HG02798 (cell line): ENCODE measurements around the gene PLCH1.

Experiments used
- ATAC-seq: cut with Tn5 transposase; IDR thresholded peaks from one replicate; pipeline ENCODE4 v1.9.1; 2021; ENCODE audit warnings: mild to moderate bottlenecking; ENCODE audit not compliant: unreplicated experiment, poor library complexity

PLCH1 gene

GRCh38 chr3:155495387-155495786 lies 249.5 kb downstream of the PLCH1 start:
- ATAC-seq: peak; percentile 77

GRCh38 chr3:155494332-155494731 lies 250.5 kb downstream of the PLCH1 start:
- ATAC-seq: peak; percentile 43

GRCh38 chr3:155492841-155493240 lies 252.0 kb downstream of the PLCH1 start:
- ATAC-seq: no peak

- ATAC-seq: no peak
Measured at GRCh38 chr3:155491696-155492095, 253.2 kb downstream of the PLCH1 start.

GRCh38 chr3:155488671-155489070 lies 256.2 kb downstream of the PLCH1 start:
- ATAC-seq: no peak

- ATAC-seq: no peak
Measured at GRCh38 chr3:155485897-155486296, 259.0 kb downstream of the PLCH1 start.

GRCh38 chr3:155481591-155481990 lies 263.3 kb downstream of the PLCH1 start:
- no peak for ATAC-seq

- no peak for ATAC-seq
Measured at GRCh38 chr3:155481089-155481488, 263.8 kb downstream of the PLCH1 start.

GRCh38 chr3:155465664-155466063 lies 279.2 kb downstream of the PLCH1 start:
- no peak for ATAC-seq

GRCh38 chr3:155462672-155463071 lies 282.2 kb downstream of the PLCH1 start:
- no peak for ATAC-seq

- ATAC-seq: no peak
Measured at GRCh38 chr3:155457591-155457990, 287.3 kb downstream of the PLCH1 start.

GRCh38 chr3:155455765-155456164 lies 289.1 kb downstream of the PLCH1 start:
- no peak for ATAC-seq

GRCh38 chr3:155453512-155453911 lies 291.4 kb downstream of the PLCH1 start:
- no peak for ATAC-seq

GRCh38 chr3:155449613-155450267 lies 295.1 kb downstream of the PLCH1 start:
- no peak for ATAC-seq

- no peak for ATAC-seq
Measured at GRCh38 chr3:155448531-155448930, 296.3 kb downstream of the PLCH1 start.

- ATAC-seq: no peak
Measured at GRCh38 chr3:155446366-155446765, 298.5 kb downstream of the PLCH1 start.

- ATAC-seq: no peak
Measured at GRCh38 chr3:155444771-155445170, 300.1 kb downstream of the PLCH1 start.

- no peak for ATAC-seq
Measured at GRCh38 chr3:155443815-155444214, 301.1 kb downstream of the PLCH1 start.

GRCh38 chr3:155442072-155442471 lies 302.8 kb downstream of the PLCH1 start:
- no peak for ATAC-seq

GRCh38 chr3:155441506-155441905 lies 303.4 kb downstream of the PLCH1 start:
- no peak for ATAC-seq

GRCh38 chr3:155441026-155441425 lies 303.8 kb downstream of the PLCH1 start:
- ATAC-seq: no peak

- ATAC-seq: no peak
Measured at GRCh38 chr3:155435821-155436220, 309.1 kb downstream of the PLCH1 start.
